ENCODE results near the gene LIMS2.
A peak's percentile ranks its signal among the peaks of the same experiment; 100 is the strongest.

LIMS2 gene

GRCh38 chr2:127605691-127606263 lies 69.6 kb downstream of the LIMS2 start:
- DNase-seq (ENCODE audit: low read depth): no peak

GRCh38 chr2:127604986-127605385 lies 70.3 kb downstream of the LIMS2 start:
- no peak for DNase-seq (ENCODE audit: low read depth)

- no peak for DNase-seq (ENCODE audit: low read depth)
These were observed 76.1 kb downstream of the LIMS2 start for GRCh38 chr2:127599211-127599610.

GRCh38 chr2:127598711-127599110 lies 76.6 kb downstream of the LIMS2 start:
- DNase-seq (ENCODE audit: low read depth): no peak

GRCh38 chr2:127597984-127598380 lies 77.3 kb downstream of the LIMS2 start:
- DNase-seq (ENCODE audit: low read depth): no peak

- no peak for DNase-seq (ENCODE audit: low read depth)
These were observed 78.0 kb downstream of the LIMS2 start for GRCh38 chr2:127597046-127597983.

GRCh38 chr2:127596311-127597045 lies 78.9 kb downstream of the LIMS2 start:
- DNase-seq (ENCODE audit: low read depth): no peak

GRCh38 chr2:127594116-127594591 lies 81.2 kb downstream of the LIMS2 start:
- DNase-seq (ENCODE audit: low read depth): no peak

GRCh38 chr2:127593228-127594115 lies 81.9 kb downstream of the LIMS2 start:
- no peak for DNase-seq (ENCODE audit: low read depth)

GRCh38 chr2:127592761-127593227 lies 82.5 kb downstream of the LIMS2 start:
- DNase-seq (ENCODE audit: low read depth): no peak

- DNase-seq (ENCODE audit: low read depth): peak; percentile 55
These were observed 84.0 kb downstream of the LIMS2 start for GRCh38 chr2:127591221-127591923.

- DNase-seq (ENCODE audit: low read depth): no peak
These were observed 84.7 kb downstream of the LIMS2 start for GRCh38 chr2:127590386-127591190.

GRCh38 chr2:127589841-127590240 lies 85.5 kb downstream of the LIMS2 start:
- no peak for DNase-seq (ENCODE audit: low read depth)

GRCh38 chr2:127589358-127589757 lies 86.0 kb downstream of the LIMS2 start:
- DNase-seq (ENCODE audit: low read depth): no peak

All from activated T-cell treated with anti-CD3 and anti-CD28 coated beads for 1 hour (primary cell).